ENCODE results near the gene CGNL1.

- TF ChIP-seq CTCF (IDR thresholded peaks at IDR 0.05; ENCODE audit: insufficient read depth, low read depth, low read length) (no peak), EZH2 (IDR thresholded peaks at IDR 0.05; ENCODE audit: insufficient read depth, low read length) (no peak)
These were observed 175.7 kb downstream of the CGNL1 start for GRCh38 chr15:57551715-57552677.

Measured in astrocyte (in vitro differentiated cells and primary cell).